GM21786 (cell line): ENCODE data around the gene RUSF1.

ENCODE experiments used
- ATAC-seq: cut with Tn5 transposase; IDR thresholded peaks from one replicate; pipeline ENCODE4 v1.9.1; 2021; ENCODE audit not compliant: unreplicated experiment

RUSF1 gene

GRCh38 chr16:31471875-31472708, 36.1 kb downstream of the RUSF1 start, which contains the start of gene TGFB1I1:
TGFB1I1 (plus strand) TSS chr16:31472152; CDS start chr16:31472189, 37 bp downstream.
- ATAC-seq = no peak

- no peak for ATAC-seq
Observed at GRCh38 chr16:31471241-31471874, 36.8 kb downstream of the RUSF1 start.

- ATAC-seq = no peak
Observed at GRCh38 chr16:31470615-31471014, 37.6 kb downstream of the RUSF1 start.

- no peak for ATAC-seq
Observed at GRCh38 chr16:31467858-31468257, 40.3 kb downstream of the RUSF1 start.

GRCh38 chr16:31467151-31467773, 40.9 kb downstream of the RUSF1 start:
- ATAC-seq = peak; percentile 77

DNA sequence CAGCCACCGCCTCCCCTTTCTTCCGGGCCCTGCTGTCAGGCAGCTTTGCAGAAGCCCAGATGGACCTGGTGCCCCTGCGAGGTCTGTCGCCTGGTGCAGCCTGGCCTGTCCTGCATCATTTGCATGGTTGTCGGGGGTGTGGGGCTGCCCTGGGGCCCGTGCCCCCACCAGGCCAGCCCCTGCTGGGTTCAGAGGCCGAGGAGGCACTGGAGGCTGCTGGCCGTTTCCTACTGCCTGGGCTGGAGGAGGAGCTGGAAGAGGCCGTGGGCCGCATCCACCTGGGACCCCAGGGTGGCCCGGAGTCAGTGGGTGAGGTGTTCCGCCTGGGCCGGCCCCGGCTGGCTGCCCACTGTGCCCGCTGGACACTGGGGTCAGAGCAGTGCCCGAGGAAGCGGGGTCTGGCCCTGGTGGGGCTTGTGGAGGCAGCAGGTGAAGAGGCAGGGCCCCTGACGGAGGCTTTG, 41.8 kb downstream of the RUSF1 start:
- ATAC-seq = no peak

GRCh38 chr16:31465788-31466370, 42.3 kb downstream of the RUSF1 start:
- ATAC-seq = no peak

DNA sequence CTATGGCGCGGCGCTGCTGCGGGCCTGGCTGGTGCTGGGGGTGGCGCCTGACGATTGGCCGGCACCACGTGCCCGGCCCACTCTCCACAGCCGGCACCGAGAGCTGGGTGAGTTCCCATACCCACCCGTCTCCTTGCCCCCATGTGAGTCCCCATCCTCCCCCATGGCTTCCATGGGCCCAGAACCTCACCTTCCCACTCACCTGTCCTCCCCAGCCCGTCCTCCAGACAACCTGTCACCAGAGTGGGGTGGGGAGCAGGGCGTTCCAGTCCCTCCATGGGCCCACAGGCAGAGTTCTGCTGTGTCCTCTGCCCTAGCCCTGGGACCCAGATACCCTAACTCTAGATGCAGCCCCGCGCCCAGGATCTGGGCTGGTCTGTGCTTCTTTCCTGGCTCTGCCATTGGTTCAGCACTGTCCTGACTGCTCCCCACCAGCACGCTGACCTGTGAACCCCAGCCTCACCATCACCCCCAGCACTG, 43.4 kb downstream of the RUSF1 start:
- no peak for ATAC-seq

GRCh38 chr16:31464348-31464769, 43.8 kb downstream of the RUSF1 start:
- ATAC-seq = no peak

GRCh38 chr16:31461921-31462804, 46.0 kb downstream of the RUSF1 start:
- no peak for ATAC-seq

DNA sequence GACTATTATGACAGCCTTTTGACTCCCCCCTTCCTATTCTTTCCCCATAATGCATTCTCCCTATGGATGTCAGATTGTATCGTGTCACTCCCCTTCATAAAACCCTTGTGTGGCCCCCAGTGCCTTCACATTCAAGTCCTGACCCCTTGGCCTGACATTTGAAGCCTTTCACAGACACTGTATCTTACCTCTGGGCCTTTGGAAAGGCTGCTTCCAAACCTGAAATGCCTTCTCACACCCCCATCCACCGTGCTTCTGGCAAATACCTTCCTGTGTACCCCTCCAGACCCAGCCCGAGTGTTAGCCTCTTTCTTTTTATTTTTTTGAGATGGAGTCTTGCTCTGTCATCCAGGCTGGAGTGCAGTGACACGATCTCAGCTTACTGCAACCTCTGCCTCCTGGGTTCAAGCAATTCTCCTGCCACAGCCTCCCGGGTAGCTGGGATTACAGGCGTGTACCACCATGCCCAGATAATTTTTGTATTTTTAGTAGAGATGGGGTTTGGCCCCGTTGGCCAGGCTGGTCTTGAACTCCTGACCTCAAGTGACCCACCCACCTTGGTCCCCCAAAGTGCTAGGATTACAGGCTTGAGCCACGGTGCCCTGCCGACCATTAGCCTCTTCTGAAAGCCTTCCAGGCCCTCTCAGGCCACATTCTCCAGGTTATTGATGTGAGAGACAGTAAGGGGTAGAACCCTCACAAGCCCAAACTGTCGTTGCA, 46.8 kb downstream of the RUSF1 start:
- ATAC-seq = no peak

GRCh38 chr16:31460582-31461002, 47.6 kb downstream of the RUSF1 start:
- no peak for ATAC-seq

DNA sequence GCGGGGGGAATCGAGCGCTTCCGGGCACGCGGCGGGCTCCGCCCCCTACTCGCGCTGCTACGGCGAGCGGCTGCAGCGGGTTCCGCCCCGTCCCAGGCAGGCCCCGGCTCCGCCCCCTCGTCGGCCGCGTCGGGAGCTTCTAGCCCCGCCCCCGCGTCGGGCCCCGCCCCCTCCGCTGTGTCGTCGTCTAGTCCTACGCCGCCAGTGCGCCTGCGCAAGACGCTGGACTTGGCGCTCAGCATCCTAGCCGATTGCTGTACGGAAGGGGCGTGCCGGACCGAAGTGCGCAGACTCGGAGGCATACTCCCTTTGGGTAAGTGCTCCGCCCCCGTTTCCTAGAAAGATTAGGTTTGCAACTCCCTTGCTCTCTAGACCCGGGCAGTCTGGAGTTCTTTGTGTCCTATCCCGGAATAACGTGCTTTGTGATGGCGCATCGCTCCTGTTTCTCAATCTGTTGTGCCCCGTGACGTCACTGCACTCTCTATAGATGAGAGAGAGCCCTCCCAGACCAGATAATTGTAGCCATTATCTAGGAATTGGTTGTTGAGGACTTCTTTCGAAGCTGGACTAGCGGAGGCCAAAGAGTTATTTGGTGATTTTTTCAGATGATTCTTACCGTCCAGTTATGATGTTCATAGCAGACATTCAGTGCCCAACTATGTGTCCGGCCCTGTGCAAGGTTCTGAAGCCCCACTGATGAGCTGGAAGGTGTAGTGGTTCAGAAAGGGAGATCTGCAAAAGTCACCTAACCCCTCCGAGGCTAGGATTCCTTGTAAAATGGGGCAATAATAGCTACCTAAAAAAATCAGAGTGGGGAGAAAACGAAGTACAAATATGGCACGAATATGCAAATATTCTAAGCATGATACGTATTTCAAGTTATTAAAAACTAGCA, 48.3 kb downstream of the RUSF1 start:
- ATAC-seq = peak; percentile 59

- ATAC-seq = peak; percentile 68
Observed at GRCh38 chr16:31458844-31459686, 49.1 kb downstream of the RUSF1 start, which contains the start of gene ARMC5. ARMC5 (plus strand) TSS chr16:31459501; CDS start chr16:31459525, 24 bp downstream.

GRCh38 chr16:31458073-31458843, 49.9 kb downstream of the RUSF1 start:
- no peak for ATAC-seq

DNA sequence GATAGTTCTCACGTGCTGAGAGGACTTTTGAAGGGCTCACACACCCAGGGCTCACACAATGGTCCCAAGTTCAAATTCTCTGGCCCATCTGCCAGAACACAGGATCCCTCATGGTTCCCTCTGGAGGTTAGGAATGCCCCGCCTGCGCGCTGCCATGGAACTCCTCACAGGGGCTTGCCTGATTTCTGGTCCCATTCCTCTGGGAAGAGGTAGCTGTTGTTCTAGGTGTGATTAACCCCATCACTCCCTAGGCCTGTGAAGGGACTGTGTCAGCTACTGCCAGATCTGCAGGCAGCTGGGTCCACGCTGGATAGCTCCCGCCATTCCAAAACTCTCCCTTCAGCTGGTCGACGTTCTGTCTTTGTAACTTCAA, 51.2 kb downstream of the RUSF1 start:
- no peak for ATAC-seq
